Measurements from ENCODE around the gene TPI1.
A peak's percentile ranks its signal among the peaks of the same experiment; 100 is the strongest.

- no peak for TF ChIP-seq EZH2 (IDR thresholded peaks at IDR 0.05)
- 0 out of 2 replicates have a peak, but pooled peaks have one; percentile 37 for TF ChIP-seq POLR2AphosphoS5 (IDR thresholded peaks at IDR 0.05; ENCODE audit: borderline replicate concordance, low read depth, low read length)
Observed at GRCh38 chr12:6824901-6825381, 42.4 kb upstream of the TPI1 start.

All from SK-N-MC (cell line).